Measurements from ENCODE around the gene DOCK3. TPM values are rescaled to one million over a fixed set of nuclear protein-coding genes. Genes with fewer than 3 reads are reported as not detected.

DOCK3 gene
- total and polyA plus RNA-seq, 4 donors: 11.0 to 35.7 (median 33.0) TPM

DNA sequence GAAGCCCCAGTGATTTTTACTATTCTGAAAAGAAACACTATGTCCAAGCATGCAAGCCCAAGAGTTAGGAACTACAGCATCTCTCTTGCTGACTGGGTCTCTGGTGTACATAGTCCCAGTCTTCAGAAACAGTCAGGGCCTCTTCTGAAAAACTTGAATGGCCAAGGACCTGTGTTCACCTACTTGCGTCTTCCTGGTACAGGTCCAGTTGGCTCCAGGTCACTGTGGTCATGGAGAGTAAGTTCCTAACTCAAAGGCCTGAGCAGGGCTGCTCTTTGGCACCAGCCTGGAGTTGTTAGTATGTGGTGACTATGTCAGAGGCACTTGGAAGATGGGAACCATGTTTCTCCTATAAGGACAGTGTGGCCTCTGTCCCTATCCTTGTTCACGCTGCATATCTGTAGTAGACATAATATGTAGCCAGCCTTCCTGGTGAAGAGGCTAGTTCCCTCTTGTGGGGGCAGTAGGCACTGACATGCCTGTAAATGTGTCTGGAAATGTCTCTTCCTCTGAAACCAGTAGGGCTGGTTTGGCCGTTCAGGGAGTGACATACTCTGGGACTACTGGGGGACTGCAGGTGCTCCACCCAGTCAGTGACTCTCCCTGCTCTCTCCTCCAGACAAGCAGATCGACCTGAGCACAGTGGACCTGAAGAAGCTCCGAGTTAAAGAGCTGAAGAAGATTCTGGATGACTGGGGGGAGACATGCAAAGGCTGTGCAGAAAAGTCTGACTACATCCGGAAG is 713.7 kb downstream of the DOCK3 start:
- peak in 1 of 6 donors; percentile 29 for DNase-seq (ENCODE audit: low read depth in 4 of 6, low spot score in 6 of 6)
- Histone ChIP-seq H3K27me3 (ENCODE audit: control insufficient read depth, insufficient read depth, low read length) (no peaks in the 10 kb centered on the region), H3K4me1 (ENCODE audit: control insufficient read depth, insufficient read depth, low read length) (peaks cover 54% of the 10 kb centered on the region), H3K4me3 (ENCODE audit: low read depth, low read length) (no peak overlapping the region), H3K36me3 (ENCODE audit: control insufficient read depth, insufficient read depth, low read length) (peaks cover 42% of the 10 kb centered on the region), H3K27ac (ENCODE audit: low read depth, low read length) (no peak overlapping the region), H3K9me3 (ENCODE audit: control insufficient read depth, insufficient read depth, low read length) (no peaks in the 10 kb centered on the region)
- WGBS (ENCODE audit: insufficient coverage): 79% methylated on average over 4 of the region's 6 CpGs

DNA sequence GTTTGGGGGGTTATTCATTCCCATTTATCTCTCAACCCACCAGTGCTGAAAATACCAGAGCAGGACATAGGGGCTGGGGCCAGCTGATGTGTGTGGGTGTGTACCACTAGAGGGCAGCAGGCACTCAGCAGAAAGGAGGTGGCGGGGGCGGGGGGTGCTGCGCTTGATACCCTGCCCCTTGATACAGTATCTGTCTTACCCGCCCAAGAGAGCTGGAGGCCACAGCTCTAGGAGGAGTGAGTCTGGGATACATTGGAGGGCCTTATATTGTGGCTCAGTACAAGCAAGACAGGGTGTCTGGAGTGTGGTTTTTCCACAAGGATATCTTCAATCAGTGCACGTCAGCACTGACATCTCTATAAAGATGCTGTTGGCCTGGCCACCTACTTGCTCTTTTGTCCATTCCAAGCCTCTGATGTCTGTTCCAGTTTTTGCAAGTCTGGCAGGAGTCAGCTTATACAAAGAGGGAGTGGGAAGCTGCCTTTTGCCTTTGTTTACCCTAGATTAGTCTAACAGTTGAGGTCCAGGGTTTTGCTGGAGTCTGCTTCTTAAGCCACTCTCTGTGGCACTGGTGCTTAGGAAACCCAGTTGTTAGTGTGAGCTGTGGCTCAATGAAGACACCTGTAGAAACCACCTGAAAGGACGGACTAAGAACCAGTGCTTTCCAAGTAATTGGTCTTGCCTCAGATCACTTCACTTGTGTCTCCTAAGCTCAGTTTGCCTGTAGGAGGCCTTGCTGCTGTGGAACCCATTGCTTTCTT is 714.9 kb downstream of the DOCK3 start:
- DNase-seq (ENCODE audit: low read depth in 4 of 6, low spot score in 6 of 6): peak in 2 of 6 donors; percentile 58 to 72
- Histone ChIP-seq H3K27ac (ENCODE audit: low read depth, low read length) (no peak overlapping the region), H3K4me3 (ENCODE audit: low read depth, low read length) (no peak overlapping the region), H3K36me3 (ENCODE audit: control insufficient read depth, insufficient read depth, low read length) (peaks cover 53% of the 10 kb centered on the region), H3K4me1 (ENCODE audit: control insufficient read depth, insufficient read depth, low read length) (peaks cover 57% of the 10 kb centered on the region), H3K27me3 (ENCODE audit: control insufficient read depth, insufficient read depth, low read length) (no peaks in the 10 kb centered on the region), H3K9me3 (ENCODE audit: control insufficient read depth, insufficient read depth, low read length) (no peaks in the 10 kb centered on the region)
- WGBS (ENCODE audit: insufficient coverage): 68% methylated on average over 4 of the region's 6 CpGs

DNA sequence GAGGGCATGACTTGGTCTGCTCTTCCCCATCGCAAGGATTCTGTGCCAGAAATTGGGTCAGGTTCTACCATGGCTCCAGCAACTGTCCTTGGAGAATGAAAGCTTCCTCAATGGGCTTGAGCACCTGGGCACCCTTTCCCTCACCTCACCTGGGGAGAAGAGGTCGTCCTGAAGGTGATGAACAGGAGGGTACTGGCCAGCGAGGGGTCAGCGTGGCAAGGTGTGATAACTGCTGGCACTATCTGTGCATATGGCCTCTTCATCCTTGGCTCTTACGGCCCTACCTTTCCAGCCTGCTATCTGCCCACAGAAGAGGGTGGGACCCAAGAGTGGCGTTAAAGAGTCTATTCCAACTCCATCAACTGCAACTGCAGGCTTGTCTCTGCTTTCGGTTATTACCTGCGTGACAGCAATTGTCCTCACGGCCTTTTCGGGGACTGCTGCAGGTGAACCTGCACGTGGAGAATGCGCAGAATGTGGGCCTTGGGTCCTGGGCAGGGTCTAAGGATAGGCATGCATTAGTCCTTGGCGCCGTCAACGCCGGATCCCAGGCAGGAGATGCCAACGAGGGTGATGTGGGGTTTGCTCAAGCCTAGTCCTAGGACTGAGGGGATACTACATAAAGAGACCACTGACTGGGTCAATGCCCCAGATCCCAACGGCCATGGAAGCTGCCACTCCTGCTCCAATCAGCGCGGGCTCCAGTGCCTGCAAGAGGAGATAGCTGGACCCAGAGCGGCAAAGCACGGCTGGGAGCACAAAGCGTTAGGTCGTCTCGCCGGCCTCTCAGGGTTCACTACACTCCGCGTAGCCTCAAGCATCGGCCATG is 715.7 kb downstream of the DOCK3 start:
- WGBS (ENCODE audit: insufficient coverage): 41% methylated on average over 27 of the region's 29 CpGs
- H3K27ac ChIP-seq (ENCODE audit: low read depth, low read length): peak overlapping the region; percentile 43
- DNase-seq (ENCODE audit: low read depth in 4 of 6, low spot score in 6 of 6): no peak

DNA sequence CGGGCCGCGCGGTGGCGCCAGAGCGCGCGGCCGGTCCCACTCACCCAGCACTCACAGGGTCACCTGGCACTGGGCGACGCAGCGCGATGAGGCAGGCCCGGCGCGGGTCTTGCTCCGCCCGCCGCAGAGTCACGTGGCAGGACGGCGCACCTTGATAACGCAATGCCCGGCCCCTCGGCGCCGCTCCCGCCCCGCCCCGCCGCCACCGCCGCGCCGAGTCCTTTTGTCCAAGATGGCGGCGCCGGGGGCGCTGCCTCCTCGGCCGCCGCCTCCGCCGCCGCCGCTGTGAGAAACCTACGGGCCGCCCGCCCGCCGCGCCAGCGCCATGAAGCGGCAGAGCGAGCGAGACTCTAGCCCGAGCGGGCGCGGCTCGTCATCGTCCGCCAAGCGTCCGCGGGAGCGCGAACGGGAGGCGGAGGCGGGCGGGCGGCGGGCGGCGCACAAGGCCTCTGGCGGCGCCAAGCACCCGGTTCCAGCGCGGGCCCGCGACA is 716.4 kb downstream of the DOCK3 start, which contains the start of gene RBM15B:
RBM15B (plus strand) TSS at position 211 of the 491 bp plus-strand sequence; CDS start at position 326, 115 bp downstream.
- Histone ChIP-seq H3K27ac (ENCODE audit: low read depth, low read length) (peak within 1 kb of the TSS; percentile 43), H3K9me3 (ENCODE audit: control insufficient read depth, insufficient read depth, low read length) (no peaks in the 10 kb centered on the region), H3K36me3 (ENCODE audit: control insufficient read depth, insufficient read depth, low read length) (peaks cover 69% of the 10 kb centered on the region), H3K27me3 (ENCODE audit: control insufficient read depth, insufficient read depth, low read length) (no peaks in the 10 kb centered on the region), H3K4me1 (ENCODE audit: control insufficient read depth, insufficient read depth, low read length) (peaks cover 59% of the 10 kb centered on the region), H3K4me3 (ENCODE audit: low read depth, low read length) (peak within 1 kb of the TSS; percentile 58)
- peak; percentile 74 to 99 (median 92) for DNase-seq (ENCODE audit: low read depth in 4 of 6, low spot score in 6 of 6)
- WGBS (ENCODE audit: insufficient coverage): under 1% methylated on average over 83 of the region's 83 CpGs

More for the DNA sequence above, 715.7 kb downstream of the DOCK3 start:
- no peaks in the 10 kb centered on the region for H3K9me3 ChIP-seq (ENCODE audit: control insufficient read depth, insufficient read depth, low read length)
- peaks cover 62% of the 10 kb centered on the region for H3K36me3 ChIP-seq (ENCODE audit: control insufficient read depth, insufficient read depth, low read length)
- H3K4me3 ChIP-seq (ENCODE audit: low read depth, low read length): peak overlapping the region; percentile 43
- no peaks in the 10 kb centered on the region for H3K27me3 ChIP-seq (ENCODE audit: control insufficient read depth, insufficient read depth, low read length)
- H3K4me1 ChIP-seq (ENCODE audit: control insufficient read depth, insufficient read depth, low read length): peaks cover 64% of the 10 kb centered on the region

- H3K9me3 ChIP-seq (ENCODE audit: control insufficient read depth, insufficient read depth, low read length): no peaks in the 10 kb centered on the region
- peak overlapping the region; percentile 58 for H3K4me3 ChIP-seq (ENCODE audit: low read depth, low read length)
- peaks cover 70% of the 10 kb centered on the region for H3K36me3 ChIP-seq (ENCODE audit: control insufficient read depth, insufficient read depth, low read length)
- peaks cover 53% of the 10 kb centered on the region for H3K4me1 ChIP-seq (ENCODE audit: control insufficient read depth, insufficient read depth, low read length)
- H3K27ac ChIP-seq (ENCODE audit: low read depth, low read length): no peak overlapping the region
- WGBS (ENCODE audit: insufficient coverage): 2% methylated on average over 115 of the region's 115 CpGs
- peak in 2 of 6 donors; percentile 40 to 49 for DNase-seq (ENCODE audit: low read depth in 4 of 6, low spot score in 6 of 6)
- H3K27me3 ChIP-seq (ENCODE audit: control insufficient read depth, insufficient read depth, low read length): no peaks in the 10 kb centered on the region
Measured at GRCh38 chr3:51391566-51392354, 717.0 kb downstream of the DOCK3 start.

DNA sequence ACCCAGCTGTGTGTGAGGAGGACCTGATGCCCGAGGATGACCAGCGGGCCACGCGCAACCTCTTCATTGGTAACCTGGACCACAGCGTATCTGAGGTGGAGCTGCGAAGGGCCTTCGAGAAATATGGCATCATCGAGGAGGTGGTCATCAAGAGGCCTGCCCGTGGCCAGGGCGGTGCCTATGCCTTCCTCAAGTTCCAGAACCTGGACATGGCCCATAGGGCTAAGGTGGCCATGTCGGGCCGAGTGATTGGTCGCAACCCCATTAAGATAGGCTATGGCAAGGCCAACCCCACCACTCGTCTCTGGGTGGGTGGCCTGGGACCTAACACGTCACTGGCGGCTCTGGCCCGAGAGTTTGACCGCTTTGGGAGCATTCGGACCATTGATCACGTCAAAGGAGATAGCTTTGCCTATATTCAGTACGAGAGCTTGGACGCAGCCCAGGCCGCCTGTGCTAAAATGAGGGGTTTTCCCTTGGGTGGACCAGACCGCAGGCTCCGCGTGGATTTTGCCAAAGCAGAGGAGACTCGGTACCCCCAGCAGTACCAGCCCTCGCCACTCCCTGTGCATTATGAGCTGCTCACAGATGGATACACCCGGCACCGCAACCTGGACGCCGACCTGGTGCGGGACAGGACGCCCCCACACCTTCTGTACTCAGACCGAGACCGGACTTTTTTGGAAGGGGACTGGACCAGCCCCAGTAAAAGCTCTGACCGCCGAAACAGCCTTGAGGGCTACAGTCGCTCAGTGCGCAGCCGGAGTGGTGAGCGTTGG is 717.8 kb downstream of the DOCK3 start:
- Histone ChIP-seq H3K36me3 (ENCODE audit: control insufficient read depth, insufficient read depth, low read length) (peaks cover 75% of the 10 kb centered on the region), H3K27ac (ENCODE audit: low read depth, low read length) (no peak overlapping the region), H3K27me3 (ENCODE audit: control insufficient read depth, insufficient read depth, low read length) (no peaks in the 10 kb centered on the region), H3K4me3 (ENCODE audit: low read depth, low read length) (no peak overlapping the region), H3K4me1 (ENCODE audit: control insufficient read depth, insufficient read depth, low read length) (peaks cover 46% of the 10 kb centered on the region), H3K9me3 (ENCODE audit: control insufficient read depth, insufficient read depth, low read length) (no peaks in the 10 kb centered on the region)
- 87% methylated on average over 40 of the region's 42 CpGs for WGBS (ENCODE audit: insufficient coverage)
- DNase-seq (ENCODE audit: low read depth in 4 of 6, low spot score in 6 of 6): no peak

- no peak overlapping the region for H3K27ac ChIP-seq (ENCODE audit: low read depth, low read length)
- H3K9me3 ChIP-seq (ENCODE audit: control insufficient read depth, insufficient read depth, low read length): no peaks in the 10 kb centered on the region
- DNase-seq (ENCODE audit: low read depth in 4 of 6, low spot score in 6 of 6): no peak
- H3K27me3 ChIP-seq (ENCODE audit: control insufficient read depth, insufficient read depth, low read length): no peaks in the 10 kb centered on the region
- H3K36me3 ChIP-seq (ENCODE audit: control insufficient read depth, insufficient read depth, low read length): peaks cover 70% of the 10 kb centered on the region
- 94% methylated on average over 14 of the region's 17 CpGs for whole genome bisulfite sequencing (ENCODE audit: insufficient coverage)
- peaks cover 44% of the 10 kb centered on the region for H3K4me1 ChIP-seq (ENCODE audit: control insufficient read depth, insufficient read depth, low read length)
- H3K4me3 ChIP-seq (ENCODE audit: low read depth, low read length): no peak overlapping the region
Measured at GRCh38 chr3:51393134-51393495, 718.4 kb downstream of the DOCK3 start.

DNA sequence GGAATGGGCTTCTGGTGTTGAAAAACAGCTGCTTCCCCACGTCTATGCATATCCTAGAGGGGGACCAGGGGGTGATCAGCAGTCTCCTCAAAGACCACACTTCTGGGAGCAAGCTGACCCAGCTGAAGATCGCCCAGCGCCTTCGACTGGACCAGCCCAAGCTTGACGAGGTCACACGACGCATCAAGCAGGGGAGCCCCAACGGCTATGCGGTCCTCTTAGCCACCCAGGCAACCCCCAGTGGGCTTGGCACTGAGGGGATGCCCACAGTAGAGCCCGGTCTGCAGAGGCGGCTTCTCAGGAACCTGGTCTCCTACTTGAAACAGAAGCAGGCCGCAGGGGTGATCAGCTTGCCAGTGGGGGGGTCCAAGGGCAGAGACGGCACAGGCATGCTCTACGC is 718.8 kb downstream of the DOCK3 start:
- H3K4me3 ChIP-seq (ENCODE audit: low read depth, low read length): no peak overlapping the region
- WGBS (ENCODE audit: insufficient coverage): 89% methylated on average over 14 of the region's 14 CpGs

More for the DNA sequence above, 718.8 kb downstream of the DOCK3 start:
- no peaks in the 10 kb centered on the region for H3K27me3 ChIP-seq (ENCODE audit: control insufficient read depth, insufficient read depth, low read length)
- DNase-seq (ENCODE audit: low read depth in 4 of 6, low spot score in 6 of 6): no peak
- H3K36me3 ChIP-seq (ENCODE audit: control insufficient read depth, insufficient read depth, low read length): peaks cover 70% of the 10 kb centered on the region
- H3K9me3 ChIP-seq (ENCODE audit: control insufficient read depth, insufficient read depth, low read length): no peaks in the 10 kb centered on the region
- peaks cover 44% of the 10 kb centered on the region for H3K4me1 ChIP-seq (ENCODE audit: control insufficient read depth, insufficient read depth, low read length)
- H3K27ac ChIP-seq (ENCODE audit: low read depth, low read length): no peak overlapping the region
